GM18502 (cell line): ENCODE measurements around the gene PSG6.
"Not testable (repeated sequence)": the region's sequence is repeated elsewhere in the genome, so short reads cannot be mapped to it uniquely, and the experiment has no call there.

Source experiments
- ATAC-seq: cut with Tn5 transposase; IDR thresholded peaks from one replicate; pipeline ENCODE4 v1.9.1; 2021; ENCODE audit warnings: mild to moderate bottlenecking; ENCODE audit not compliant: unreplicated experiment, poor library complexity

The PSG6 gene

GRCh38 chr19:42917634-42918033 is at the start of gene PSG6:
Gene PSG6 (minus strand): TSS chr19:42917894. CDS start chr19:42917792, 102 bp downstream.
- ATAC-seq = not testable (repeated sequence)

GRCh38 chr19:42965176-42965575 is 47.5 kb upstream of the PSG6 start:
- ATAC-seq = no peak

GRCh38 chr19:42961119-42961518 is 43.4 kb upstream of the PSG6 start:
- no peak for ATAC-seq

GRCh38 chr19:42952126-42952525 is 34.4 kb upstream of the PSG6 start:
- ATAC-seq = not testable (repeated sequence)

- ATAC-seq = not testable (repeated sequence)
These were observed 33.8 kb upstream of the PSG6 start for GRCh38 chr19:42951476-42951875.

- ATAC-seq = no peak
These were observed 24.6 kb upstream of the PSG6 start for GRCh38 chr19:42942187-42942789.

- not testable (repeated sequence) for ATAC-seq
These were observed 19.4 kb upstream of the PSG6 start, which contains the start of gene PSG7 for GRCh38 chr19:42937107-42937506. Gene PSG7 (minus strand): TSS chr19:42937207. CDS start chr19:42937076, 131 bp downstream.

GRCh38 chr19:42934726-42935125 is 17.0 kb upstream of the PSG6 start:
- not testable (repeated sequence) for ATAC-seq

- not testable (repeated sequence) for ATAC-seq
These were observed 16.5 kb upstream of the PSG6 start for GRCh38 chr19:42934183-42934582.

GRCh38 chr19:42933412-42933811 is 15.7 kb upstream of the PSG6 start:
- ATAC-seq = not testable (repeated sequence)

- ATAC-seq = not testable (repeated sequence)
These were observed 14.9 kb upstream of the PSG6 start for GRCh38 chr19:42932485-42933101.

- ATAC-seq = not testable (repeated sequence)
These were observed 12.5 kb upstream of the PSG6 start for GRCh38 chr19:42930214-42930613.

- ATAC-seq = no peak
These were observed 11.2 kb upstream of the PSG6 start for GRCh38 chr19:42928896-42929295.

- ATAC-seq = no peak
These were observed 9.1 kb upstream of the PSG6 start for GRCh38 chr19:42926781-42927180.

GRCh38 chr19:42923106-42923505 is 5.4 kb upstream of the PSG6 start:
- not testable (repeated sequence) for ATAC-seq

GRCh38 chr19:42920971-42921370 is 3.3 kb upstream of the PSG6 start:
- not testable (repeated sequence) for ATAC-seq

GRCh38 chr19:42919757-42920079 is 2.0 kb upstream of the PSG6 start:
- ATAC-seq = no peak

- not testable (repeated sequence) for ATAC-seq
These were observed 1.5 kb upstream of the PSG6 start for GRCh38 chr19:42919070-42919756.

- ATAC-seq = not testable (repeated sequence)
These were observed 829 bp upstream of the PSG6 start for GRCh38 chr19:42918377-42919069.

GRCh38 chr19:42916931-42917330 is 763 bp downstream of the PSG6 start:
- not testable (repeated sequence) for ATAC-seq

GRCh38 chr19:42913516-42913915 is 4.2 kb downstream of the PSG6 start:
- not testable (repeated sequence) for ATAC-seq
